NCI-H187 (cell line): Measurements from ENCODE around the gene KIFAP3.

Experiments used
- DNase-seq, 2 experiments: peaks; one replicate each; lab custom pipeline; 2025; lab: John Stamatoyannopoulos, UW

KIFAP3 gene

GRCh38 chr1:169985757-169986156 is 88.7 kb downstream of the KIFAP3 start:
- DNase-seq, result no peak

- no peak for DNase-seq
Observed at GRCh38 chr1:169974067-169974466, 100.4 kb downstream of the KIFAP3 start.

- no peak for DNase-seq
Observed at GRCh38 chr1:169970114-169970513, 104.4 kb downstream of the KIFAP3 start.

- DNase-seq, result no peak
Observed at GRCh38 chr1:169968174-169968573, 106.3 kb downstream of the KIFAP3 start.

GRCh38 chr1:169964206-169964605 is 110.3 kb downstream of the KIFAP3 start:
- no peak for DNase-seq

GRCh38 chr1:169959686-169960085 is 114.8 kb downstream of the KIFAP3 start:
- no peak for DNase-seq

- DNase-seq, result no peak
Observed at GRCh38 chr1:169958987-169959386, 115.5 kb downstream of the KIFAP3 start.

- DNase-seq, result no peak
Observed at GRCh38 chr1:169957884-169958283, 116.6 kb downstream of the KIFAP3 start.

- DNase-seq, result no peak
Observed at GRCh38 chr1:169951108-169951507, 123.4 kb downstream of the KIFAP3 start.

GRCh38 chr1:169949139-169949538 is 125.4 kb downstream of the KIFAP3 start:
- DNase-seq, result no peak

GRCh38 chr1:169946206-169946605 is 128.3 kb downstream of the KIFAP3 start:
- no peak for DNase-seq

- DNase-seq, result no peak
Observed at GRCh38 chr1:169945181-169945580, 129.3 kb downstream of the KIFAP3 start.

- DNase-seq, result no peak
Observed at GRCh38 chr1:169944621-169945020, 129.9 kb downstream of the KIFAP3 start.

GRCh38 chr1:169943963-169944526 is 130.4 kb downstream of the KIFAP3 start:
- DNase-seq, result no peak

GRCh38 chr1:169941982-169942830 is 132.3 kb downstream of the KIFAP3 start:
- no peak for DNase-seq

- no peak for DNase-seq
Observed at GRCh38 chr1:169933984-169934725, 140.3 kb downstream of the KIFAP3 start.

- DNase-seq, result no peak
Observed at GRCh38 chr1:169931795-169932231, 142.7 kb downstream of the KIFAP3 start.

GRCh38 chr1:169929210-169929526 is 145.3 kb downstream of the KIFAP3 start:
- DNase-seq, result no peak

GRCh38 chr1:169928438-169929209 is 145.9 kb downstream of the KIFAP3 start:
- DNase-seq, result peak in 1 of 2 experiments; percentile 33

- peak in 1 of 2 experiments; percentile 21 for DNase-seq
Observed at GRCh38 chr1:169925505-169926482, 148.7 kb downstream of the KIFAP3 start.

- DNase-seq, result no peak
Observed at GRCh38 chr1:169924829-169925228, 149.7 kb downstream of the KIFAP3 start.
